HG03469 (cell line): ENCODE results near the gene CHD1L.
"Not testable (repeated sequence)": the region's sequence is repeated elsewhere in the genome, so short reads cannot be mapped to it uniquely, and the experiment has no call there.

Experiments
- ATAC-seq: cut with Tn5 transposase; IDR thresholded peaks from one replicate; pipeline ENCODE4 v1.9.1; 2021; ENCODE audit warnings: mild to moderate bottlenecking, moderate library complexity, moderate number of reproducible peaks; ENCODE audit not compliant: unreplicated experiment

CHD1L gene

GRCh38 chr1:147264158-147264768 lies 21.8 kb downstream of the CHD1L start:
- ATAC-seq, result no peak

DNA sequence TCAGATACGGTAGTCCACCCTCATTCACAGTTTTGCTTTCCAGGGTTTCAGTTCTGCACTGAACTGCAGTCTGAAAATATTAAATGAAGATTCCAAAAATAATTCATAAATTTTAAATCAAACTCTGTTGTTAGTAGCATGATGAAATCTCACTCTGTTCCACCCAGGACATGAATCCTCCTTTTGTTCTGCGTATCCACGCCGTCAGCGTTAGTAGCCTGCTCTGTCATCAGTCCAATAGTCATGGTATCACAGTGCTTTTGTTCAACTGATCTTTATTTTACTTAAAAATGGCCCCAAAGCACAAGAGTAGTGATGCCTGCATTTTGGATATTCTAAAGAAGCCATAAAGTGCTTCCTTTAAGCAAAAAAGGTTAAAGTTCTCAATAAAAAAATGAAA lies 23.9 kb downstream of the CHD1L start:
- no peak for ATAC-seq

DNA sequence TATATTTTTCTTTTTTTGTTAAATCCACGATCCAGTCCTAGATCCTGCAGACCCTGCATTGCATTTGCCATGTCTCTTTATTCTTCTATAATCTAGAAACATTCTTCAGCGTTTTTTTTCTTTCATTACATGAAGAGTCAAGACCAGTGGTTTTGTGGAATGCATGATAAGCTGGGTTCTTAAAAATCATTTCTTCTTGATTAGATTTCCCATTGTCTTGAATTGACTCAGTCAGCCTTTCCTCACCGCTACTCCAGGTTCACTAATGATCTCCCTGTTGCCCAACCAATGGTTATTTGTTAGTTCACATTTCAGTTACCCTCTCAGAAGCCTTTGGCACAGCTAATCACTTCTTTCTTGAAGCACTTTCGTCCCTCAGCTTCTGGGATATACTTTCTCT lies 25.2 kb downstream of the CHD1L start:
- no peak for ATAC-seq

DNA sequence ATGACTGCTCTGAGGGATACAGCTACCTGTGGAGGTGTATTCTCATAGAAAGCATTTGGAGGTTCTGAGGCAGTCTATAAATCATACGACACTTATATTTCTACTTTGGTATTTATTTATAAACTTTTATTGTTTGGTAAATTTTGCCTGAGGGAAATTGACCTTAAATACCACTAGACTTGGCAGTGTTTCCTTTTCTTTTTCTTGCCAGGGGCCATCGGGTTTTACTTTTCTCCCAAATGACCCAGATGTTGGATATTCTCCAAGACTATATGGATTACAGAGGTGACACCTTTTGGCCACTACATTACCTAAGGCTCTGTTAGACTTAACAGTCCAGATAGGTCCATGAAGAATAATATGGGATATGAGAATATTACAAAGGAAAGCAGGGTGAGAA lies 28.2 kb downstream of the CHD1L start:
- no peak for ATAC-seq

GRCh38 chr1:147272042-147272441 lies 29.6 kb downstream of the CHD1L start:
- ATAC-seq, result no peak

DNA sequence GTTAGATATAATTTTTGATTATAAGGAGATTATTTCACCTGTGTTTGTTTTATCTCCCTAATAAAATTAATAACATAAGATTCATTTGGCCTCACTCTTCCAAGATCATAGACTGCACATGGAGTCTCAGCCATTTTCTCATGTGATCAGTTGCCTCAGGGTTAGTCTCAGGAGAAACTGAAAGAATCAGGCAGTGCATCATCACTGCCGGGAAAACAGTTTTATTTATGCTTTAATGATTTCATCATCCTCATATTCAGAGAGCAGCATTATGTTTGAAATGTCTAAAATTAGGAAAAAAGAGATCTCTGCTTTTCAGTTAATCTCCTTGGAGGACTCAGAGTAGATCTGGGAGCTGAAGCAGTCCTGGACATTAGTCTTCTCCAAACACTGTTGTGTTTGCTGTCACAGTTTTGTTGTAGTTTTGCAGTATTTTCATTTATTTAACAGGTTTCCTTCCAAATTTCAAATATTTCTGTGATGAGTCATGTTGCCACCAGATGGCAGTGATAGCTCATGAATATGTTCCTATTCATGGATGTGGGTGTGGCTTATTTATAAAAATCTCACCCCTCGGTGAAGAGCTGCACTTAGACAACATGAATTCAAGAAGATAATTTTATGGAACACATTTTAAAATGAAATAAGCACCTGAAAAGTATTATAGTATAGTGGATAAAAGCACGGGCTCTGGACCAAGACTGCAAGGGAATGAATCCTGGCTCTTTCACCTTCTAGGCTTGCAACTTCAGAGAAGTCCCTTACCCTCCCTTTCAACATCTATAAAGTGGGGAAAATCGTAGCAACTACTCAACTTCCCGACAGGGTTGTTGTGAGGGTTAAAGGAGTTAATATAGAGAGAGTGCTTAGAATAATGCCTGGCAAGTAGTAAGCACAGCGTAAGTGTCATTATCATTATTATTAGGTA lies 31.2 kb downstream of the CHD1L start:
- ATAC-seq, result no peak

DNA sequence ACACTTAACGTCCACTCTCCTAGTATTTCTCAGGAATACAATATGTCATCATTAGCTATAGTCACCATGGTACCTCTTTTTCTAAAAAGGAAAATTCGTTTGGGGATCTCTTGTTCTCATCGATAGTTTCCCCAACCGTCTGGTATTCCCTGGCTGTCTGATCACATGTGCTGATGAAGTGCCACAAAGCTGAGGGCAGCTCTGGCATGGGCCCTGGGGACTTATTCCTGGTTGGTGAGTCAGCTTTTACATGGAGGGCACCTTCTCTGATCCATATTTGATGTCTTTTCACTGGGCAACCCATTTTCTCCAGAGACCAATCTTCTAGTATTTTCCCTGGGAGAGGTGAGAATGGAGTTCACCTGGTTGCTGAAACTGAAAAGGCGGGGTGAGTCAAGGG lies 39.5 kb downstream of the CHD1L start:
- no peak for ATAC-seq

- ATAC-seq, result no peak
These were observed 40.5 kb downstream of the CHD1L start for GRCh38 chr1:147283011-147283410.

DNA sequence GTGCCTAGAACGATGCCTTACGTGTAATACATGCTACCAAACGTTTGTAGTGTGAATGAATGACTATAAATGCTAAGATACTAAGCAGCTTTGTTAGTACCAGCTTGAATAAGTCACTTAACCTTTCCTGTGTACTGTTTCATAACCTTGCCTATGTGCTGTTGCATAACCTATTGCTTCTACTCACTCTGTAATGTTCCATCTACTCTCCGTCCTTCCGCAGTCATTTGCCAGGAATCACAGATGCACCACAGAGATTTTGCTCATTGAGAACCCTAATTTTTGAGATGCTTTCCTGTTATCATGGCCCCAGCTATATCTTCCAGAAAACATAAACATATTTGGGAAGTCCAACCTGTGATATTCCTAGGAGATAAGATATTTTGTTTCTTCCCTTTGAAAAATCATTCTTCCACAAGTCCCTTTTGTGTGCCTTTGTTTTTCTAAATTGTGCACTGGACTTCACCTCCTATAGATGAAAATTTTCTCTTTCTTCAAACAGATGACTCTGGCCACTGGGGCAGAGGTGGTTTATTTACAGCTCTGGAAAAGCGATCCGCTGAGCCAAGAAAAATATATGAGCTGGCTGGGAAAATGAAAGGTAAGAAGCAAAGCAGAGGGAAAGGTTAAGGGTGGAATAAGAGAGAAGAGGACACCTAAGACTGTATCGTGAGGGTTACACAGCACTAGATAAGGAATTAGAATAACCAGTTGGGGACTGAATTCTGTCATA lies 44.8 kb downstream of the CHD1L start:
- no peak for ATAC-seq

DNA sequence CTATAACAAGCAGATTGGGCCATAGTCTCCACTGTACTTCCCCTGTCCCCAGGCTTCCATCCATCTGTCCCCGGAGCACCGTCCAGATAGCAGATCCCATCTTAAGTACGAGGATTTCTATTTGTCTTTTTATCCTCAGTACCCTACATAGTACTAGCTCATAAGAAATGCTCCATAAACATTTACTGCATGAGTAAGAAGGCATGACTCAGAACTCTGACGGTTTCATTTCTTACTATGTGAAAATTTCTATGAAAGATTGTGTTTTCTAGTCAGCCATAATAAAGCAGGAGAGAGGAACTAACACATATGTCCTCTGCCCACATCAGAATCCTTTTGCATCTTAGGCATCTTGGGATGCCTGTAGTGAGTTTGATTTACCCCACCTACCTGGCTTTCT lies 49.5 kb downstream of the CHD1L start:
- ATAC-seq, result no peak

DNA sequence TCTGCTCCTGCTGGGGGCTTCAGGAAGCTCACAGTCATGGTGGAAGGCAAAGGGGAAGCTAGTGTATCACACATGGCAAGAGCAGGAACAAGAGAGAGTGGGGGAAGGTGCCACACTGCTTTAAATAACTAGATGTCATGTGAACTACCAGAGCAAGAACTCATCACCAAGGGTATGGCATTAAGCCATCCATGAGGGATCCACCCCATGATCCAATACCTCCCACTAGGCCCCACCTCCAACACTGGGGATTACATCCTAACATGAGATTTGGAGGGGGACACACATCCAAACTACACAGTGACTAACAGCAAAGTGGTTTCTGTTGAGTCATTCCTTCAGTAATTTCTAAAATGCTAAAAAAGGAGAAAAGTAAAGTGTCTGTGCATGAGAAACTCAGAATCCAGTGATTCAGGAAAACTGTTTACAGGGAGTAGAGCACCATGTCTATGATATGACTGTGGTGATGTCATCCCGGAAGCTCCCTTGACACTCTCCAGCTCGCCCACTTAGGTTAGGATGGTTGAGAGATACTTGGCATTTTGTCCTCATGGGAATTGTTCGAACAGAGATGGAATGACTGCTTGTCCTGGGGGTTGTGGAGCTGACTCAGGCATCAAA lies 50.3 kb downstream of the CHD1L start:
- no peak for ATAC-seq

GRCh38 chr1:147297438-147297837 lies 55.0 kb downstream of the CHD1L start:
- ATAC-seq, result no peak

- ATAC-seq, result not testable (repeated sequence)
These were observed 63.3 kb downstream of the CHD1L start for GRCh38 chr1:147305803-147306202.

DNA sequence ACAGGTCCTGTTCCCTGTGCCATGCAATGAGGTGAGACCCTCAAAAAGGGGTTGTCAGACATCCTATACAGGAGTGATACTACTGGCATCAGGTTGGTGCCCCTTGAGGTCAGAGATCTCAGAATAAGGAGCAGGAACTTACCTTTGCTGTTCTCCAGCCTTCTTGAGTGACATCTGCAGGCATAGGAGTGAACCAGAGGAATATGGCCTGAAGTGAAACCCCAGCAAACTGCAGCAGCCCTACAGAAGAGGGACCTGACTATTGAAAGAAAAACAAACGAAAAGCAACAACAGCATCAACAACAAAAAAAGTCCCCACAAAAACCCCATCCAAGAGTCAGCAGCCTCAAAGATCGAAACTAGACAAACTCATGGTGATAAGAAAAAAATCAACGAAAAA lies 74.5 kb downstream of the CHD1L start:
- ATAC-seq, result no peak

DNA sequence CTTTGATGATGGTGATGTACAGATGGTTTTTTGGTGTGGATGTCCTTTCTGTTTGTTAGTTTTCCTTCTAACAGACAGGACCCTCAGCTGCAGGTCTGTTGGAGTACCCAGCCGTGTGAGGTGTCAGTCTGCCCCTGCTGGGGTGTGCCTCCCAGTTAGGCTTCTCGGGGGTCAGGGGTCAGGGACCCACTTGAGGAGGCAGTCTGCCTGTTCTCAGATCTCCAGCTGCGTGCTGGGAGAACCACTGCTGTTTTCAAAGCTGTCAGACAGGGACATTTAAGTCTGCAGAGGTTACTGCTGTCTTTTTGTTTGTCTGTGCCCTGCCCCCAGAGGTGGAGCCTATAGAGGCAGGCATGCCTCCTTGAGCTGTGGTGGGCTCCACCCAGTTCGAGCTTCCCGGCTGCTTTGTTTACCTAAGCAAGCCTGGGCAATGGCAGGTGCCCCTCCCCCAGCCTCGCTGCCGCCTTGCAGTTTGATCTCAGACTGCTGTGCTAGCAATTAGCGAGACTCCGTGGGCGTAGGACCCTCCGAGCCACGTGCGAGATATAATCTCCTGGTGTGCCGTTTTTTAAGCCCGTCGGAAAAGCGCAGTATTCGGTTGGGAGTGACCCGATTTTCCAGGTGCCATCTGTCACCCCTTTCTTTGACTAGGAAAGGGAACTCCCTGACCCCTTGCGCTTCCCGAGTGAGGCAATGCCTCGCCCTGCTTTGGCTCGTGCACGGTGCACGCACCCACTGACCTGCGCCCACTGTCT lies 84.6 kb downstream of the CHD1L start:
- not testable (repeated sequence) for ATAC-seq

DNA sequence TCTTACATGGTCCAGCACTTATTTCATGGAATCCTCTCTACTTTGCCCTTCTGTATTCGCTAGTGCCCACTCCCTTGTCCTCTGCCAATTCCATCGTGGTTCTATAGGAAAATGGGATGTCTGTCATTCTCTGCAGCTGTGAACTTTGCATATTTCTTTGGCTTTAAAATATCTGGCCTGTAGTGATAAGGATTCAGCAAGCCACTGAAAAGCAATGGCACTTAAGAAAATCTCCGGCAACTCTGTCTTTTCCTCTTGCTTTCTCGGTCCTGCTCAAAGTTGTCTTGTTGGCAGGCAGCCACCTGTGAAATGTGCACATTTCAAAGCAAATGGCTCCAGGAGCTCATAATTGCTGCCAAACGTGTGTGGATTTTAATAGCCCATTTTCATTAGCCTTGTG lies 91.8 kb downstream of the CHD1L start:
- no peak for ATAC-seq

DNA sequence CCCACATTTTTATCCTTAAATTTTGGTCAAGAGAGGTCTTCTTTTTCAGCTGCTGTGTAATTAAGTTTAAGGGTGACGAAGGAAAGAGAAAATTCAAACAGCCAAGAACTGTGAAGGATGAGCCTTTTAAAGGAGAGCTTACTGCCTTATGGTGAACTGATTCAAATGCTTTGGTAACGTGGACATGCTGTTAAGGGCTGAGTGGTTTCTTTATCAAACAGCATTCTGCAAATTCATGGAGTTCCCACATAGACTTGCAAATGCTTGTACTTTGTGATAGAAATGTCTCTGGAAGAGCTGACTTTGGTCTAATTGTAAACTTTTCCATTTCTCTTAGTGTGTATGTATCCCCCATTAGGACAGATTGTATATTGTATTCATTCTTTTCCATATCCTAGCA lies 93.8 kb downstream of the CHD1L start:
- no peak for ATAC-seq

GRCh38 chr1:147337040-147337630 lies 94.7 kb downstream of the CHD1L start:
- no peak for ATAC-seq

- ATAC-seq, result no peak
These were observed 96.1 kb downstream of the CHD1L start for GRCh38 chr1:147338571-147338970.

DNA sequence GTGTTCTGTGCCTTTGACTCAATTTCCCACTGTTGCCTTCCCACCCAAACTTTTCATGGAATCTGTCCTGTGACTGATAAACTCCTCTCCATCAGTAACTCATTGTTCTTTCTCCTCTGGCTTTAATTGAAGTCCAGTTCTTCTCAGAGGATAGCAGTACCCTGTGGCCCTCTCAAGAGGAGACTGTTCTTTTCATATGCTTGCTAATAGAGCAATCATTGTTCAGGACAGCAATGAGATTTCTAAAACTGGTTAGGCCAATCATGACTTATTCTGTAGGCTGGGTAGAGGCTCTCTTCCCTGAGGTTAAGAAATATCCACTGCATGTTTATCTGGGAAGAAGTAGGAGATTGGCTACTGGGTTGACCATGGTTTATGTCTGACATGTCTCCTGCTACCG lies 98.8 kb downstream of the CHD1L start:
- ATAC-seq, result no peak
